Right lobe of liver (tissue), 4 donors: ENCODE data around the gene PA2G4.

Source experiments
- CTCF ChIP-seq, 4 donors: fragments of 200-600 bp in 3 of 4; fragments of 450-650 bp in 1 of 4; IDR thresholded peaks; one replicate each; pipeline versions ENCODE4 v1.5.1 to v1.8.0; 2016 to 2022; ENCODE audit warnings: antibody characterized with exemption in 4 of 4, mild to moderate bottlenecking in 2 of 4
- POLR2A ChIP-seq: fragments of 450-650 bp; IDR thresholded peaks from one replicate; pipeline ENCODE4 v1.6.1; 2017; ENCODE audit warnings: antibody characterized with exemption, mild to moderate bottlenecking
- donor health status: DM: no; HTN: no; CAD: no.
- donor health status: DM: no; HTN: no; CAD: no.
- donor health status: DM: no; HTN: yes; CAD: no.

DNA sequence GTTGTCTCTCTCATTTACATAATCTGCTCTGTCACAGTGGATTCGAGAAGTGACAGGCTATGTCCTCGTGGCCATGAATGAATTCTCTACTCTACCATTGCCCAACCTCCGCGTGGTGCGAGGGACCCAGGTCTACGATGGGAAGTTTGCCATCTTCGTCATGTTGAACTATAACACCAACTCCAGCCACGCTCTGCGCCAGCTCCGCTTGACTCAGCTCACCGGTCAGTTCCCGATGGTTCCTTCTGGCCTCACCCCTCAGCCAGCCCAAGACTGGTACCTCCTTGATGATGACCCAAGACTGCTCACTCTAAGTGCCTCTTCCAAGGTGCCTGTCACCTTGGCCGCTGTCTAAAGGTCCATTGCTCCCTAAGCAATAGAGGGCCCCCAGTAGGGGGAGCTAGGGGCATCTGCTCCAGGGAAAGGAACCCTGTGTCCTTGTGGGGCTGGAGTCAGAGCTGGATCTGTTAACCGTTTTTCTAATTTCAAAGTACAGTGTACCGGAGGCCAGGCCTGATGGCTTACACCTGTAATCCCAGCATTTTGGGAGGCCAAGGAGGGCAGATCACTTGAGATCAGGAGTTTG is 19.3 kb upstream of the PA2G4 start:
- TF ChIP-seq POLR2A (no peak), CTCF (IDR thresholded peaks at IDR 0.05) (peak; percentile 16 to 35 (median 23))
